Brain microvascular endothelial cell (primary cell): ENCODE data around the gene TMEM150C.

Experiments used
- DNase-seq: peaks from one replicate; pipeline ENCODE4 v3.0.0-alpha.2; 2020
- H3K27ac ChIP-seq: fragments of 250-450 bp; sonication (Bioruptor Pico); 2 replicates; pipeline ENCODE4 v1.5.1; 2020; ENCODE audit warnings: mild to moderate bottlenecking, moderate library complexity
- H3K27me3 ChIP-seq: fragments of 250-450 bp; sonication (Bioruptor Pico); replicated peaks from 2 replicates; pipeline ENCODE4 v1.5.1; 2020; ENCODE audit warnings: mild to moderate bottlenecking
- H3K36me3 ChIP-seq: fragments of 250-450 bp; sonication (Bioruptor Pico); replicated peaks from 2 replicates; pipeline ENCODE4 v1.5.1; 2020; ENCODE audit warnings: mild to moderate bottlenecking
- H3K4me3 ChIP-seq: 2 replicates; pipeline ENCODE4 v1.5.1; 2011; ENCODE audit warnings: low read depth, mild to moderate bottlenecking, control low read depth, low read length, moderate library complexity
- in situ Hi-C: cut with HindIII; loops from 2 replicates; pipeline ENCODE4 v1.10.0; 2017; ENCODE audit warnings: low sequenced_read_pairs, low pct_ligation_motif_present
- TF ChIP-seq, protein P1 (sequence below): IDR thresholded peaks from 2 replicates; pipeline ENCODE4 v1.5.1; 2011; ENCODE audit warnings: low read depth, mild to moderate bottlenecking, moderate library complexity, low read length, control low read depth, inconsistent platforms; ENCODE audit errors: missing control alignments

Gene TMEM150C

DNA sequence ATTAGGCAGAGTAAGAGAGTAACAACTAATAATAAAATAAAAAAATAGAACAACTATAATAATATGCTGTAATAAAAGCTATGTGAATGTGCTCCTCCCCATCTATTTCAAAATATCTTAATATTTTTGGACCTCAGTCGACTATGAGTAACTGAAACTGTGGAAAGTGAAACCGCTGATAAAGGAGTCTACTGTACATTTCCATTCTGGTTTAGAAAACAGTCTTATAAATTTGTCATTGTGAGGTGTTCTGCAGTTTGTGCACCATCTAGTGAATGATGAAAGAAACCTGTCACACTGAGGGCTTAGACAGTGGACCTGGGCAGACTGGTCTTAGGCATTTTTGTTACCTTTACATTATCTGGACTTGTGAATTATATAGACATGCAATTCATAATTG lies 42.0 kb downstream of the TMEM150C start:
- H3K27ac ChIP-seq = no peak overlapping the region
- DNase-seq = peak; percentile 21
- in situ Hi-C loops = no loop called here
- H3K36me3 ChIP-seq = no peaks in the 10 kb centered on the region
- H3K4me3 ChIP-seq = no peak overlapping the region
- no peaks in the 10 kb centered on the region for H3K27me3 ChIP-seq
- TF ChIP-seq, protein P1, sequence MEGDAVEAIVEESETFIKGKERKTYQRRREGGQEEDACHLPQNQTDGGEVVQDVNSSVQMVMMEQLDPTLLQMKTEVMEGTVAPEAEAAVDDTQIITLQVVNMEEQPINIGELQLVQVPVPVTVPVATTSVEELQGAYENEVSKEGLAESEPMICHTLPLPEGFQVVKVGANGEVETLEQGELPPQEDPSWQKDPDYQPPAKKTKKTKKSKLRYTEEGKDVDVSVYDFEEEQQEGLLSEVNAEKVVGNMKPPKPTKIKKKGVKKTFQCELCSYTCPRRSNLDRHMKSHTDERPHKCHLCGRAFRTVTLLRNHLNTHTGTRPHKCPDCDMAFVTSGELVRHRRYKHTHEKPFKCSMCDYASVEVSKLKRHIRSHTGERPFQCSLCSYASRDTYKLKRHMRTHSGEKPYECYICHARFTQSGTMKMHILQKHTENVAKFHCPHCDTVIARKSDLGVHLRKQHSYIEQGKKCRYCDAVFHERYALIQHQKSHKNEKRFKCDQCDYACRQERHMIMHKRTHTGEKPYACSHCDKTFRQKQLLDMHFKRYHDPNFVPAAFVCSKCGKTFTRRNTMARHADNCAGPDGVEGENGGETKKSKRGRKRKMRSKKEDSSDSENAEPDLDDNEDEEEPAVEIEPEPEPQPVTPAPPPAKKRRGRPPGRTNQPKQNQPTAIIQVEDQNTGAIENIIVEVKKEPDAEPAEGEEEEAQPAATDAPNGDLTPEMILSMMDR = no peak

DNA sequence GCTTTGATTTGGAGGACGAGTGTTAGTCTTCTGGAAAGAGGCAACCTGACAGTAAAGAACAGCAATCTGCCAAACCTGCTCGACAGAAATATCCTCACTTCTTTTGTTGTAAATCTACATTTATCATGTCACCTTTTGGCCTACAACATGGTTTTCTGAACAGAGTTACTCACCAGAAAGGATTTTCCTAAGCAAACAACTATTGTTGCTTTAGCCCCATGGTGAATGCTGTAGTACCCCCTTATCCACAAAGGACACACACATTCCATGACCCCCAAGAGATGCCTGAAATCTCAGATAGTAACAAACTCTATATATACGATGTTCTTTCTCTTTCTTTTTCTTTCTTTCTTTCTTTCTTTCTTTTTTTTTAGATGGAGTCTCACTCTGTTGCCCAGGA lies 42.7 kb downstream of the TMEM150C start:
- Histone ChIP-seq H3K36me3 (no peaks in the 10 kb centered on the region), H3K27ac (peak overlapping the region; percentile 52)
- DNase-seq = peak; percentile 56

DNA sequence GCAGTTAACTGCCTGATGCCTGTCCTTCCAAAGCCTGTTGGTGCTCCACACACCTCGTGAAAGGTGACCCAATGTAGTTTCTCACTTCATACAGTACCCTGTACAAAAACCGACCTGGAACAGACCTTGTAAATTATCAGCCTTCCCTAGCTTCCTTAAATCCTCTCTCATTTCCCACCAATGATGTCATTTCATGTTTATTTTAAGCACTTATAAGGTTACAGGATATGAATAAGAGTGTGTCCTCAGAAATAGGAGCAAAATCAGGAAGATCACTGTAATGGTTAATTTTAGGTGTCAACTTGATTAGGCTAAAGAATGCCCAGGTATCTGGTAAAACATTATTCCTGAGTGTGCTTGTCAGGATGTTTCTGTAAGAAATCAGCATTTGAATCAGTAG lies 44.7 kb downstream of the TMEM150C start:
- no peak overlapping the region for H3K27ac ChIP-seq
- H3K4me3 ChIP-seq = no peak overlapping the region
- in situ Hi-C loops = no loop called here
- no peak for DNase-seq
- no peaks in the 10 kb centered on the region for H3K36me3 ChIP-seq
- H3K27me3 ChIP-seq = no peaks in the 10 kb centered on the region
- TF ChIP-seq, protein P1 = no peak

More for the DNA sequence above, 42.7 kb downstream of the TMEM150C start:
- H3K27me3 ChIP-seq = no peaks in the 10 kb centered on the region
- TF ChIP-seq, protein P1 = no peak
- H3K4me3 ChIP-seq = no peak overlapping the region
- in situ Hi-C loops = no loop called here

DNA sequence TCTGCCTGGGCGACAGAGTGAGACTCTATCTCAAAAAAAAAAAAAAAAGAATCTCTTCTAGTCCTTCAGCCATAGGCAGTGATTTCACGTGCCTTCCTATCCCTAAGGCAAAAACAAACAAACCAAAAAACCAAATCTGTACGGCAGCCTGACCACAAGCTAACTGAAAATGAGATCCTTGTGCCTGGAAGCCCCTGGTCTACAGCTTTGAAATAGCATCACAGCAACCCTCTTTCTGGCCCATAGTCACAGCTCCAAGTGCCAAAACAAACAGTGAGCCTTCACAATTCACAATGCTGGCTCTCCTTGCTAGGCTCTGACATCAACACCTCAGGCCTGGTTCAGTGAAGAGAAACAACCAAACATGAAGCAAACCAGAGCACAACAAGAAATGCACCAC lies 46.1 kb downstream of the TMEM150C start:
- Histone ChIP-seq H3K27ac (peak overlapping the region; percentile 17), H3K27me3 (no peaks in the 10 kb centered on the region), H3K4me3 (no peak overlapping the region), H3K36me3 (no peaks in the 10 kb centered on the region)
- DNase-seq = peak; percentile 86
- in situ Hi-C loops = no loop called here
- TF ChIP-seq, protein P1 = no peak

DNA sequence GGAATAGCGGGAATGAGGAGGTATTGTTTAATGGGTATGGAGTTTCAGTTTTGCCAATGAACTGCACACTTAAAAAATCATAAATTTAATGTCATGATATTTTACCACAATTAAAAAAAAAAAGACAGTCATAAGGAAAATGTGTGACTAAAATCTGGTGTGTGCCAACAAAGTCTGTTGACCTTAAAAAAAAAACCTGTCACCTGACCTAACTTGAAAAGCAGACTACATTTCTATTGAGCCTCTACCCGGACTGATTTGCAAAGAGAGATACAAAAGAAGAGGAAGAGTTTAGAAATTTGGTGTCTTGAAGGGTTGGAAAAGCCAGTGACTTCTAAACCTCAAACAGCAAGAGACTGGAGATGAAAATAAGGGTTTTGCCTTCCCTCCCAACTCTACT lies 48.4 kb downstream of the TMEM150C start:
- Histone ChIP-seq H3K4me3 (no peak overlapping the region), H3K36me3 (no peaks in the 10 kb centered on the region), H3K27ac (no peak overlapping the region), H3K27me3 (no peaks in the 10 kb centered on the region)
- TF ChIP-seq, protein P1 = no peak
- in situ Hi-C loops = no loop called here
- DNase-seq = no peak

DNA sequence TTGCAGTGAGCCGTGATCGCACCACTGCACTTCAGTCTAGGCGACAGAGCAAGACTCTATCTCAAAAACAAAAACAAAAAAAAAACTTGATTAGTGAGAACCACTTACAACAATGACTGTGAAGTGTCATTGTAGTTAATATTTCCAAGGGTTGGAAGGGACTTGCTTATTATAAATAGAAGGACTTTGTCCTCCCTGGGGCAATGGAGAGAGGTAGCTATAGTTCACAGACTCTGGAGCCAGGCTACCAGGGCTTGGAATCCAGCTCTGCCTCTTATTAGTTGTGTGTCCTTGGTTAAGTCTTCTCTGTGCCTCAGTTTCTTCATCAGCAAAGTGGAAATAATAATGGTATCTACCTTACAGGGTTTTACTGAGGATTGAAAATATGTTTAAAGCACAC lies 51.6 kb downstream of the TMEM150C start:
- in situ Hi-C loops = no loop called here
- H3K4me3 ChIP-seq = no peak overlapping the region

More for the DNA sequence above, 51.6 kb downstream of the TMEM150C start:
- Histone ChIP-seq H3K36me3 (no peaks in the 10 kb centered on the region), H3K27me3 (peaks cover 2% of the 10 kb centered on the region), H3K27ac (no peak overlapping the region)
- DNase-seq = no peak
- TF ChIP-seq, protein P1 = no peak
